ENCODE measurements around the gene CLCN3.

GRCh38 chr4:169582203-169582602 lies 38.2 kb upstream of the CLCN3 start:
- TF ChIP-seq POLR2A (IDR thresholded peaks at IDR 0.05; ENCODE audit: low read depth, low read length), result no peak
- no peak for TF ChIP-seq TAF1 (IDR thresholded peaks at IDR 0.05; ENCODE audit: low read depth, low read length)
- no peak for TF ChIP-seq POLR2AphosphoS5 (IDR thresholded peaks at IDR 0.05; ENCODE audit: low read depth, low read length)
- no peak for TF ChIP-seq SPI1 (IDR thresholded peaks at IDR 0.05; ENCODE audit: low read depth, low read length)
- no peak for TF ChIP-seq PAX5 (IDR thresholded peaks at IDR 0.05; ENCODE audit: insufficient read depth, low read length, severe bottlenecking)

Data from GM12891 (cell line).